Sigmoid colon (tissue), 4 donors: ENCODE data around the gene PEPD.

ENCODE experiments used
- CTCF ChIP-seq, 4 experiments: fragments of 450-650 bp in 3 of 4; fragments of 200-600 bp in 1 of 4; IDR thresholded peaks; one replicate each; pipeline ENCODE4 v1.5.1; 2016 to 2019; ENCODE audit warnings: antibody characterized with exemption in 4 of 4, mild to moderate bottlenecking in 3 of 4, moderate library complexity in 2 of 4
- EP300 ChIP-seq, 4 donors: sonication (generic); formaldehyde crosslinking; IDR thresholded peaks; one replicate each; pipeline ENCODE4 v1.6.1; 2017; ENCODE audit warnings: antibody characterized with exemption in 4 of 4
- POLR2A ChIP-seq, 2 donors: fragments of 450-650 bp; IDR thresholded peaks; one replicate each; pipeline ENCODE4 v1.6.1; 2016; ENCODE audit warnings: antibody characterized with exemption in 2 of 2, mild to moderate bottlenecking in 2 of 2, moderate library complexity in 2 of 2
- POLR2AphosphoS5 ChIP-seq, 4 donors: sonication (generic); formaldehyde crosslinking; IDR thresholded peaks; one replicate each; pipeline ENCODE4 v1.6.1; 2017; ENCODE audit warnings: antibody characterized with exemption in 4 of 4

GRCh38 chr19:33366127-33366526, 155.5 kb downstream of the PEPD start:
- no peak for TF ChIP-seq CTCF (IDR thresholded peaks at IDR 0.05)
- no peak for TF ChIP-seq POLR2A (IDR thresholded peaks at IDR 0.05)
- TF ChIP-seq EP300 (IDR thresholded peaks at IDR 0.05): no peak
- no peak for TF ChIP-seq POLR2AphosphoS5 (IDR thresholded peaks at IDR 0.05)
